ENCODE measurements around the gene SLC16A5. TPM values are rescaled to one million over a fixed set of nuclear protein-coding genes. Genes with fewer than 3 reads are reported as not detected.

The SLC16A5 gene
- total RNA-seq, 1 donor from 2014 or later, result 3.0 TPM

- Mint-ChIP-seq H3K4me3 (ENCODE audit: unreplicated experiment) (no peak overlapping the region), H3K9me3 (ENCODE audit: low read depth) (no peaks in the 10 kb centered on the region), H3K27me3 (ENCODE audit: low read depth) (no peaks in the 10 kb centered on the region), H3K36me3 (ENCODE audit: low read depth) (peaks cover 19% of the 10 kb centered on the region), H3K4me1 (ENCODE audit: low read depth) (peaks cover 14% of the 10 kb centered on the region), H3K27ac (ENCODE audit: unreplicated experiment) (no peak overlapping the region)
- TF ChIP-seq CTCF (IDR thresholded peaks at IDR 0.05), result no peak
- no peak for DNase-seq (ENCODE audit: low spot score)
Measured at GRCh38 chr17:75063201-75063600, 24.6 kb upstream of the SLC16A5 start.

- H3K36me3 Mint-ChIP-seq (ENCODE audit: low read depth), result peaks cover 19% of the 10 kb centered on the region
- H3K4me1 Mint-ChIP-seq (ENCODE audit: low read depth), result peaks cover 14% of the 10 kb centered on the region
- H3K4me3 Mint-ChIP-seq (ENCODE audit: unreplicated experiment), result no peak overlapping the region
- no peaks in the 10 kb centered on the region for H3K27me3 Mint-ChIP-seq (ENCODE audit: low read depth)
- H3K27ac Mint-ChIP-seq (ENCODE audit: unreplicated experiment), result no peak overlapping the region
- no peak for DNase-seq (ENCODE audit: low spot score)
- no peaks in the 10 kb centered on the region for H3K9me3 Mint-ChIP-seq (ENCODE audit: low read depth)
- no peak for TF ChIP-seq CTCF (IDR thresholded peaks at IDR 0.05)
Measured at GRCh38 chr17:75063626-75064025, 24.1 kb upstream of the SLC16A5 start.

GRCh38 chr17:75064040-75064439, 23.7 kb upstream of the SLC16A5 start:
- Mint-ChIP-seq H3K36me3 (ENCODE audit: low read depth) (peaks cover 19% of the 10 kb centered on the region), H3K4me1 (ENCODE audit: low read depth) (peaks cover 14% of the 10 kb centered on the region), H3K9me3 (ENCODE audit: low read depth) (no peaks in the 10 kb centered on the region), H3K4me3 (ENCODE audit: unreplicated experiment) (no peak overlapping the region), H3K27ac (ENCODE audit: unreplicated experiment) (no peak overlapping the region), H3K27me3 (ENCODE audit: low read depth) (no peaks in the 10 kb centered on the region)
- no peak for TF ChIP-seq CTCF (IDR thresholded peaks at IDR 0.05)
- DNase-seq (ENCODE audit: low spot score), result peak; percentile 61

GRCh38 chr17:75064460-75064859, 23.3 kb upstream of the SLC16A5 start:
- no peak for TF ChIP-seq CTCF (IDR thresholded peaks at IDR 0.05)
- H3K36me3 Mint-ChIP-seq (ENCODE audit: low read depth), result peaks cover 19% of the 10 kb centered on the region
- H3K27me3 Mint-ChIP-seq (ENCODE audit: low read depth), result no peaks in the 10 kb centered on the region
- no peak overlapping the region for H3K27ac Mint-ChIP-seq (ENCODE audit: unreplicated experiment)
- no peak overlapping the region for H3K4me3 Mint-ChIP-seq (ENCODE audit: unreplicated experiment)
- DNase-seq (ENCODE audit: low spot score), result no peak
- peaks cover 12% of the 10 kb centered on the region for H3K4me1 Mint-ChIP-seq (ENCODE audit: low read depth)
- no peaks in the 10 kb centered on the region for H3K9me3 Mint-ChIP-seq (ENCODE audit: low read depth)

- Mint-ChIP-seq H3K27ac (ENCODE audit: unreplicated experiment) (no peak overlapping the region), H3K4me1 (ENCODE audit: low read depth) (peaks cover 6% of the 10 kb centered on the region), H3K27me3 (ENCODE audit: low read depth) (no peaks in the 10 kb centered on the region), H3K9me3 (ENCODE audit: low read depth) (no peaks in the 10 kb centered on the region), H3K36me3 (ENCODE audit: low read depth) (peaks cover 19% of the 10 kb centered on the region), H3K4me3 (ENCODE audit: unreplicated experiment) (no peak overlapping the region)
- peak; percentile 52 for DNase-seq (ENCODE audit: low spot score)
- TF ChIP-seq CTCF (IDR thresholded peaks at IDR 0.05), result no peak
Measured at GRCh38 chr17:75064867-75065561, 22.7 kb upstream of the SLC16A5 start.

Measured in chondrocyte (in vitro differentiated cells).